H9 (cell line): ENCODE data around the gene ZNF280C. TPM values are rescaled to one million over a fixed set of nuclear protein-coding genes. Genes with fewer than 3 reads are reported as not detected.

Experiments used
- DNase-seq: peaks from one replicate; pipeline ENCODE4 v3.0.0-alpha.2; 2017
- H2AFZ ChIP-seq: one replicate; pipeline ENCODE4 v1.6.1; 2013; ENCODE audit warnings: mild to moderate bottlenecking, low read length, control low read depth, moderate library complexity
- H2AK5ac ChIP-seq: 2 replicates; pipeline ENCODE4 v1.6.1; 2013; ENCODE audit warnings: low read length, control low read depth, mixed read lengths; ENCODE audit not compliant: insufficient read length
- H2BK120ac ChIP-seq: one replicate; pipeline ENCODE4 v1.6.1; 2013; ENCODE audit warnings: low read depth, mild to moderate bottlenecking, low read length, control low read depth, inconsistent platforms; ENCODE audit not compliant: poor library complexity, severe bottlenecking
- H2BK12ac ChIP-seq: 2 replicates; pipeline ENCODE4 v1.6.1; 2013; ENCODE audit warnings: low read length, control low read depth, mixed read lengths, low read depth; ENCODE audit not compliant: insufficient read length
- H2BK15ac ChIP-seq: 2 replicates; pipeline ENCODE4 v1.6.1; 2013; ENCODE audit warnings: low read depth, low read length, control low read depth
- H2BK20ac ChIP-seq: one replicate; pipeline ENCODE4 v1.6.1; 2013; ENCODE audit warnings: low read depth, mild to moderate bottlenecking, low read length, control low read depth, inconsistent platforms; ENCODE audit not compliant: poor library complexity, severe bottlenecking
- H2BK5ac ChIP-seq: 2 replicates; pipeline ENCODE4 v1.6.1; 2013; ENCODE audit warnings: low read length, control low read depth, mixed read lengths; ENCODE audit not compliant: insufficient read length
- H3K14ac ChIP-seq: 2 replicates; pipeline ENCODE4 v1.6.1; 2013; ENCODE audit warnings: low read length, control low read depth; ENCODE audit not compliant: insufficient read depth
- H3K18ac ChIP-seq: 2 replicates; pipeline ENCODE4 v1.6.1; 2013; ENCODE audit warnings: low read depth, mild to moderate bottlenecking, mixed read lengths, low read length, control low read depth; ENCODE audit not compliant: insufficient read length
- H3K23ac ChIP-seq: 2 replicates; pipeline ENCODE4 v1.6.1; 2013; ENCODE audit warnings: low read length, control low read depth, mixed read lengths, low read depth; ENCODE audit not compliant: insufficient read length
- H3K23me2 ChIP-seq: 2 replicates; pipeline ENCODE4 v1.6.1; 2013; ENCODE audit warnings: low read depth, mild to moderate bottlenecking, mixed read lengths, low read length, control low read depth; ENCODE audit not compliant: insufficient read length, poor library complexity, severe bottlenecking
- H3K27ac ChIP-seq: 2 replicates; pipeline ENCODE4 v1.5.1; 2013; ENCODE audit warnings: low read length, control low read depth, mixed read lengths, low read depth; ENCODE audit not compliant: insufficient read length
- H3K27me3 ChIP-seq: 2 replicates; pipeline ENCODE4 v1.6.1; 2013; ENCODE audit warnings: low read length, control low read depth, inconsistent platforms; ENCODE audit not compliant: insufficient read depth
- H3K4ac ChIP-seq: 2 replicates; pipeline ENCODE4 v1.6.1; 2013; ENCODE audit warnings: low read depth, mild to moderate bottlenecking, control low read depth, inconsistent platforms, low read length, moderate library complexity
- H3K4me1 ChIP-seq: 2 replicates; pipeline ENCODE4 v1.6.1; 2013; ENCODE audit warnings: low read length, control low read depth, inconsistent platforms; ENCODE audit not compliant: insufficient read depth
- H3K4me2 ChIP-seq: 2 replicates; pipeline ENCODE4 v1.6.1; 2013; ENCODE audit warnings: low read length, control low read depth, mixed read lengths; ENCODE audit not compliant: insufficient read length, insufficient read depth
- H3K56ac ChIP-seq: 2 replicates; pipeline ENCODE4 v1.6.1; 2013; ENCODE audit warnings: low read depth, mild to moderate bottlenecking, mixed read lengths, low read length, control low read depth; ENCODE audit not compliant: insufficient read length
- H3K79me1 ChIP-seq: 2 replicates; pipeline ENCODE4 v1.6.1; 2013; ENCODE audit warnings: low read depth, mild to moderate bottlenecking, moderate library complexity, low read length, control low read depth, inconsistent platforms; ENCODE audit not compliant: insufficient read depth, poor library complexity, severe bottlenecking
- H3K79me2 ChIP-seq: 2 replicates; pipeline ENCODE4 v1.6.1; 2013; ENCODE audit warnings: low read length, control low read depth, inconsistent platforms; ENCODE audit not compliant: insufficient read depth
- H3K9ac ChIP-seq: 2 replicates; pipeline ENCODE4 v1.6.1; 2013; ENCODE audit warnings: low read length, control low read depth, mixed read lengths; ENCODE audit not compliant: insufficient read length; ENCODE audit errors: extremely low read depth
- H3K9me3 ChIP-seq: one replicate; pipeline ENCODE4 v1.6.1; 2013; ENCODE audit warnings: low read depth, low read length, inconsistent platforms; ENCODE audit not compliant: control insufficient read depth
- H3T11ph ChIP-seq: one replicate; pipeline ENCODE4 v1.6.1; 2013; ENCODE audit warnings: mild to moderate bottlenecking, low read length, control low read depth, inconsistent platforms
- H4K20me1 ChIP-seq: one replicate; pipeline ENCODE4 v1.6.1; 2013; ENCODE audit not compliant: control insufficient read depth, insufficient read length, insufficient read depth
- H4K5ac ChIP-seq: 2 replicates; pipeline ENCODE4 v1.6.1; 2013; ENCODE audit warnings: low read depth, mild to moderate bottlenecking, mixed read lengths, low read length, control low read depth; ENCODE audit not compliant: insufficient read length
- H4K8ac ChIP-seq: replicated peaks from 2 replicates; pipeline ENCODE4 v1.6.1; 2013; ENCODE audit warnings: low read length, control low read depth, mixed read lengths, low read depth; ENCODE audit not compliant: insufficient read length
- H4K91ac ChIP-seq: 2 replicates; pipeline ENCODE4 v1.6.1; 2013; ENCODE audit warnings: low read depth, mild to moderate bottlenecking, moderate library complexity, mixed read lengths, low read length, control low read depth; ENCODE audit not compliant: insufficient read length
- H3K27ac Mint-ChIP-seq, 3 experiments: 2 replicates in 2 of 3; 3 replicates in 1 of 3; pipeline ENCODE4 v1.8.0; 2020 to 2021; ENCODE audit warnings: mixed read lengths in 3 of 3, mild to moderate bottlenecking in 1 of 3, moderate library complexity in 1 of 3
- H3K27me3 Mint-ChIP-seq: 2 replicates; pipeline ENCODE4 v1.8.0; 2021; ENCODE audit warnings: low read depth, mild to moderate bottlenecking, moderate library complexity, mixed read lengths
- H3K36me3 Mint-ChIP-seq, 3 experiments: 2 replicates in 2 of 3; 3 replicates in 1 of 3; pipeline ENCODE4 v1.8.0; 2020 to 2021; ENCODE audit warnings: low read depth in 3 of 3, mixed read lengths in 3 of 3; ENCODE audit not compliant: insufficient read depth in 1 of 3
- H3K4me1 Mint-ChIP-seq, 2 experiments: 2 replicates each; pipeline ENCODE4 v1.8.0; 2020; ENCODE audit warnings: mixed read lengths in 2 of 2
- H3K4me3 Mint-ChIP-seq, 2 experiments: 2 replicates in 1 of 2; 3 replicates in 1 of 2; pipeline ENCODE4 v1.8.0; 2020 to 2021; ENCODE audit warnings: mild to moderate bottlenecking in 2 of 2, mixed read lengths in 2 of 2, moderate library complexity in 1 of 2
- H3K9me3 Mint-ChIP-seq, 2 experiments: 2 replicates in 1 of 2; 3 replicates in 1 of 2; pipeline ENCODE4 v1.8.0; 2020; ENCODE audit warnings: mild to moderate bottlenecking in 2 of 2, mixed read lengths in 2 of 2, moderate library complexity in 1 of 2
- CTCF ChIP-seq: fragments of 200-600 bp; sonication (generic); conservative IDR thresholded peaks from 3 replicates; pipeline ENCODE4 v1.8.0; 2021; ENCODE audit warnings: antibody characterized with exemption, mild to moderate bottlenecking
- whole genome bisulfite sequencing: extraction: QIAGEN DNeasy Blood & Tissue Kit; methylation state at CpG from one replicate; pipeline ENCODE4 v1.1.7; 2013; ENCODE audit warnings: missing lambda C conversion rate, low lambda C conversion rate, mixed read lengths; ENCODE audit not compliant: insufficient read length; ENCODE audit errors: extremely low coverage; 5-methylcytosine and 5-hydroxymethylcytosine counted together
- total RNA-seq: library from RNA; stranded (reverse); gene quantifications from 2 replicates; pipeline ENCODE4 v1.2.1, GENCODE V29; 2021

ZNF280C gene
- total RNA-seq, 1 experiment from 2014 or later: 6.6 TPM

GRCh38 chrX:130246084-130246483 is 22.6 kb downstream of the ZNF280C start:
- H4K20me1 ChIP-seq: no peaks in the 10 kb centered on the region
- H4K91ac ChIP-seq: no peak overlapping the region
- no peak overlapping the region for H3T11ph ChIP-seq
- no peak overlapping the region for H2BK120ac ChIP-seq
- H3K27ac Mint-ChIP-seq: no peak overlapping the region
- no peaks in the 10 kb centered on the region for H3K27me3 ChIP-seq
- H2BK5ac ChIP-seq: no peak overlapping the region
- H3K4me3 Mint-ChIP-seq: no peak overlapping the region
- H3K36me3 Mint-ChIP-seq: peaks cover 29 to 58% (median 50%) of the 10 kb centered on the region in 3 experiments; a peak in 6 of 7 replicates
- no peaks in the 10 kb centered on the region for H3K27me3 Mint-ChIP-seq
- no peak overlapping the region for H3K4me2 ChIP-seq
- H2AK5ac ChIP-seq: no peak overlapping the region
- no peak for DNase-seq
- peaks cover 2 to 3% of the 10 kb centered on the region in 2 experiments; a peak in 1 of 4 replicates for H3K4me1 Mint-ChIP-seq
- H3K4ac ChIP-seq: no peak overlapping the region
- H2BK12ac ChIP-seq: no peak overlapping the region
- TF ChIP-seq CTCF: no peak
- H3K23ac ChIP-seq: no peak overlapping the region
- H3K79me2 ChIP-seq: no peaks in the 10 kb centered on the region
- no peak overlapping the region for H3K56ac ChIP-seq
- no peak overlapping the region for H4K8ac ChIP-seq
- no peaks in the 10 kb centered on the region for H3K9me3 ChIP-seq
- H3K14ac ChIP-seq: no peak overlapping the region
- H4K5ac ChIP-seq: no peak overlapping the region
- H2AFZ ChIP-seq: no peak overlapping the region
- peaks cover 0 to 31% of the 10 kb centered on the region in 2 experiments; a peak in 2 of 5 replicates for H3K9me3 Mint-ChIP-seq
- no CpG with 5 or more reads among the region's 2 CpGs for WGBS
- H2BK15ac ChIP-seq: no peak overlapping the region
- H3K4me1 ChIP-seq: no peaks in the 10 kb centered on the region
- H3K23me2 ChIP-seq: no peaks in the 10 kb centered on the region
- no peak overlapping the region for H3K18ac ChIP-seq
- H3K27ac ChIP-seq: no peak overlapping the region
- no peak overlapping the region for H3K9ac ChIP-seq
- no peaks in the 10 kb centered on the region for H3K79me1 ChIP-seq
- no peak overlapping the region for H2BK20ac ChIP-seq
